MV-4-11 (cell line): Measurements from ENCODE around the gene NEK4.
A peak's percentile ranks its signal among the peaks of the same experiment; 100 is the strongest.
"Not testable (repeated sequence)": the region's sequence is repeated elsewhere in the genome, so short reads cannot be mapped to it uniquely, and the experiment has no call there.

Experiments used
- DNase-seq: peaks from one replicate; lab custom pipeline; 2025; lab: John Stamatoyannopoulos, UW

Gene NEK4

DNA sequence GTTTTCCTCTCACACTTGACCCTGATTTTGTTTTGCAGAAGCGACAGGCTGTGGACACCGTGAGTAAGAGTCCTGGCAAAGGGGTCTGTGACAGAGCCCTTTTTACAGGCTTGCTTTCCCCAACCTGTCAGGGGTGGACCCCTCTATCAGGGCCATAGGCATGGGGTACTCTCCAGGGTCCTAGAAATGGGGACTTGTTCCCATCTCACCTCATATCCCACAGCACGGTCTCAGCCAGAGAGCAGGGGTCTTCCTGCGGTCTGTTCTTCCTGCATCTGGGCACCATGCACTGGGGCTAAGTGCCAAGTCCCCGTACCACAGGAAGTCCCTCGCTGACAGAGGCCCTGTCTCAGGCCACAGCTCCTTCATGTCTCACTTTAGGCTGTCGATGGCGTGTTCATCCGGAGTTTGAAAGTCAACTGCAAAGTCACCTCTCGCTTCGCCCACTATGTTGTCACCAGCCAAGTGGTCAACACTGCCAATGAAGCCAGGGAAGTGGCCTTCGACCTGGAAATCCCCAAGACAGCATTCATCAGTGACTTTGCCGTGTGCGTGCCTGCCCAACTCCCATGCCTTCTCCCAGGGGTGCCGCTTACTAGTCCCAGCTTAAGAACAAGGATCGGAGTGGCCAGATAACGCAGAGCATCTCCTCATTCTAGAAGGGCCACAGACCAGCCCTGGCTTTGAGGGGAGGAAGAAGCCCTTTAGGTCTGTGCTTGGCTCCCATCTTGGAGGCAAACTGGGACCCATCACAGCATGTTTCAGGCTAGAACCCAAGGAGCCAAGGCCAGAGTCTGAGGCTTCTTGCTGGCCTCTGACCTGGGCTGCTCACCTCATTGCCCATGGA lies 7.4 kb upstream of the NEK4 start:
- no peak for DNase-seq

DNA sequence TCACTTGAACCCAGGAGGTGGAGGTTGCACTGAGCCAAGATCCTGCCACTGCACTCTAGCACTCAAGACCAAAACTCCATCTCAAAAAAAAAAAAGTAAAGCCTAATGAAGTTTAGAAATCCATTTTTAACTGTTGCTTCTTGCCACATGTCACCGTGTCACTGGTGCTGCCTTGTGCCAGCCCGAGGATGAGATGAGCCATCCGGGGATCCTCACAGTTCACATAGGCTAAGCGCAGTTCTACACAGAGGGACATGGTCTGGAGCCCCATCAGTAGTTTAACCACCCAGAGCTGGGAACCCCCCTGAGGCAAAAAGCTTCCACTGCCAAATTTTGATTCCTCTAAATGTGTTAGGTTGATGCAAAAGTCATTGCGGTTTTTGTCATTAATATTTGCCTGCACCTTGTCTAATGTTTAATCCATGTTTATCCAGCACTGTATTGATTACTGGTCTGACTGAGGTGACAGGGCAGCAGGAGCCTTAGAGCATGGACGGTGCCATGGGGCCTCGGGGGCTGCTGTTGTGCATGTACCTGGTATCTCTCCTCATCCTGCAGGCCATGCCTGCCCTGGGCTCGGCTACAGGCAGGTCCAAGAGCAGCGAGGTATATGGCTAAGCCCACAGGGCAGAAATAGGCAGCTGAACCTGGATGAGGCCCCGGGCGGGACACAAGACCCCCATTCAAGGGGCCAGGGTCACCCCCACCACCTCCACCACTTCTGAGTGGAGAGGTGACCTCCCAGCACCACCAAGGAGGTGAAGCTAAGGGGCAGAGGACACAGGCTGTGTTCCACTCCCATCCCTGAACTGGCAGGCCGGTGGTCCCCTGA lies 6.6 kb upstream of the NEK4 start, which contains the start of gene ITIH1:
TSS of gene ITIH1 (plus strand) at position 473 of the 832 bp plus-strand sequence. CDS start at position 490, 17 bp downstream.
- DNase-seq = no peak

DNA sequence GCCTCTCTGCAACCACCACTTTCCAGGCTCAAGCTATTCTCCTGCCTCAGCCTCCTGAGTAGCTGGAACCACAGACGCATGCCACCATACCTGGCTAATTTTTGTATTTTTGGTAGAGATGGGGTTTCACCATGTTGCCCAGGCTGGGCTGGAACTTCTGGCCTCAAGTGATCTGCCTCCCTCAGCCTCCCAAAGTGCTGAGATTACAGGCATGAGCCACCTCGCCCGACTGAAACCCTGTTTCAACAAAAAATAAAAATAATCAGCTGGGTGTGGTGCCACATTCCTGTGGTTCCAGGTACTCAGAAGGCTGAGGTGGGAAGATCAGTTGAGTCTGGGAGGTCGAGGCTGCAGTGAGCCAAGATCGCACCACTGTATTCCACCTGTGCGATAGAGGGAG lies 5.7 kb upstream of the NEK4 start:
- not testable (repeated sequence) for DNase-seq

DNA sequence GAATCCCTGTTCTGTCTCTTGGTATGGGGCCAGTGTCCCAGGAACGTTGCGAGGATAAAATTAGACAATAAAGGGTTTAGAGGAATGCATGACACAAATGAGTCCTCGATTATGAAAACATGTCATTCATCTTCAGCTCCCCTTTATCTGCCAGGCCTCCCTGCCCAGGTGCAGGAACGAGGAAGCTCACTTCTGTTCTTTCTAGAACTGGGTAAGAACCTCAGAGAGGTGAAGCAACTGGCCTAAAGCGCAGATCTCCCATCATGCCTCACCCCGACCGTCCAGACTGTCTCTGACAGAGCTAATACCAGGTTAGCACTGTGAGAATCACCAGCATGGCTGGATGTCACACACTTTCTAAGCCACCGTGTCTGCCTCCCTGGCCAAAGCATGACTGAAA lies 5.1 kb upstream of the NEK4 start:
- peak; percentile 15 for DNase-seq

DNA sequence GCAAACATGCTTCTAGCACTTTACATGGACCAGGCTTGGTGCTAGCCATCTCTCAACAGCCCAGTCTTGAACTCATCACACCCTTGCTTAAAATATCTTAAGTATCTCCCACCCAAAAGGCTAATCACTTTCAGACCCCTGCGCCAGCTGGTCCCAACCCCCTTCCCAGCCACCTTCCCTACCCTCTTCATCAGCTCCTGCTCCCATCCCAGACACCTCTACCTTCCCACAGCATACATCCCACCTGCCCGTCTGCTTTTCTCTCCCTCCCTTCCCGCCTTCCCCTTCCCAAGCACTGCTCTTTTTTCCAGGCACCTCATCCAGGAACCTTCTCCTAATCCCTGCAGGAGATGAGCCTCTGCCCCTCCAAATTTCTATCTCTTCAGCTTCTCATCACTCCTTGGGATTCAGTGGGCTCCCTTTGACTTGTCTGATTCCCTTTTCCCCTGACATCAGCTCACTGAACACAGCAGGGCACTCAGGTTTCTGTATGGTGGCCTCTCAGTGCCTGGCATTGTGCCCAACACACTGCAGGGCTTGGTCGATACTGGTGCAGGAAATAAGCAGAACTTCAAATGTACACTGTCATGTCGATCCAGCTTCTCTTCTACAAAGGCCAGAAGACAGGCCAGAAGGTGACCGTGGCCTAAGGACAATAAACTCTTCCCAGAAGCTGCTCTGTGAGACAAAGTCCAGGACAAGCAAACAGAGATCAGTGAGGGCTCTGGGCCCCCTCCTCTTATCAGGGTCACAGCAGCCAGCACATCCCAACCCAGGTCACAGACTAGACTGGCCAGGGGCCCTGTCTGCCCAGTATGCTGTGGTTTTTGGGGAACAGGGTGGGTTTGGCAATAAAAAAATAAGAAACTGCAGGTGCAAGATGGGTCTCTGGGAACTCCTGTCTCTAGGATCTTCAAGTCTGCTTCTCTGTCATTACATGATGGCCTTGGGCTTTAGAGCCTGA lies 4.4 kb upstream of the NEK4 start:
- DNase-seq = peak; percentile 8

DNA sequence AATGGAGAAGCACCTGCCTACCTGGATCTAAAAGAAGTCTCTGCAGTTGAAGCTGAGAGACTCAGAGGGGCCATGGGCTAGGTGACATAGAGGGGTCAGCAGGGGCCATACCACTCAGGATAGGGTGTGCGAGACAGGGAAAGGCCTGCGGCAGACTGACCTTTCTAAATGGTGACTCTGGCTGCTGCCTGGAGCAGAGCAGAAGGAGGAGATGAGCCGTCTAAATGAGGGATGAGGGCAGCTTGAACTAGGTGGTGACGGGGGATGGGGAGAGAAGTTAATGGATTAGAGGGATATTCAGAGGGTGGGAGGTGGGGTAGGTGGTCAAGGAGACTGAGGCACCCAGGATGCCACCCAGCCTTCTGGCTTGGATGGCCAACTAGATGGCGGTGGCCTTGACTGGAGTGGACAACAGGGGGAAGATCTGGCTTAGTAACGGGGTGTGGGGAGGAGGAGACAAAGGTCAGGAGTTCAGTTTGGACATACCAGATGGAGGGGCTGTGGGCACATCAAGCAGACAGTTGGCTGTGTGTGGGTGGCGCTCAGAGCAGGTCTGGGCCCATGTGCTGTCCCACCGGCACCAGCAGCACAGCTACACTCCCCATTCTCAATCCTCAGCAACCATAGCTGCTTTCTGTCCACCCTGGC lies 3.5 kb upstream of the NEK4 start:
- no peak for DNase-seq

DNA sequence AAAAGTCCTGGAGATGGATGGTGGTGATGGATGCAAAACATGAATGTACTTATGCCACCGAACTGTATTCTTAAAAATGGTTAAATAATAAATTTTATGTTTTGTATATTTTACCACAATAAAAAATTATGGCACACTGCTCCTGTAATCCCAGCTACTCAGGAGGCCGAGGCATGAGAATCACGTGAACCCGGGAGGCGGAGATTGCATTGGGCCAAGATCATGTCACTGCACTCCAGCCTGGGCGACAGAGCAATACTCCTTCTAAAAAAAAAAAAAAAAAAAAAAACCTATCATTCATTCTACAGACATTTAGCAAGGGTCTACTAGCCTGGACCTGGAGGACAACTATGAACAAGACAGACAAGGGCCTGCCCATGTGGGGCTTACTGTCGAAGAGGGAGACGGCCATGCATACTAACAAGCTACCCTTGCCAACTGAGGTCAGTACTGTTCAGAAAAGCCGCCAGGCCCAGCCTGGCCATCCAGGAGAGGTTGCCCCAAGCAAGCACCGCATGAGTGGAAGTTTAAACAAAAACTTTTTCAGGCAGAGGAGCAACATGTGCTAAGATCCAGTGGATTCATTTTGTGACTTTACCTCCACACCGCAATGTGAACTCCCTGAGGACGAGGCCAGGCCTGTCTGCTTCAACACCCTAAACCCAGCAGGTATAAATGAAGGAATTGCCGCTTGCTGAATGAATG lies 2.8 kb upstream of the NEK4 start:
- DNase-seq = no peak

DNA sequence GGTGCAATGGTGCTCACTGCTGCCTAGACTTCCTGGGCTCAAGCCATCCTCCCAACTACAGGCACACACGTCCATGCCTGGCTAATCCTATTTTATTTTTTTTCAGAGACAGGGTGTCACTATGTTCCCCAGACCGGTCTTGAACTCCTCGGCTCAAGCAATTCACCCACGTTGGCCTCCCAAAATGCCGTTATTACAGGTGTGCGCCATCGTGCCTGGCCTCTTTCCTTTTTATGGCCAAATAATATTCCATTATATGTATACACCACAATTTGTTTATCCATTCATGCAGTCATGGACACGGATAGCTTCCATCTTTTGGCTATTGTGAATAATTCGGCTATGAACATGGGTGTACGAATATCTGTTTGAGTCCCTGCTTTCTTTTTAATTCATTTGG lies 962 bp upstream of the NEK4 start:
- DNase-seq = no peak

DNA sequence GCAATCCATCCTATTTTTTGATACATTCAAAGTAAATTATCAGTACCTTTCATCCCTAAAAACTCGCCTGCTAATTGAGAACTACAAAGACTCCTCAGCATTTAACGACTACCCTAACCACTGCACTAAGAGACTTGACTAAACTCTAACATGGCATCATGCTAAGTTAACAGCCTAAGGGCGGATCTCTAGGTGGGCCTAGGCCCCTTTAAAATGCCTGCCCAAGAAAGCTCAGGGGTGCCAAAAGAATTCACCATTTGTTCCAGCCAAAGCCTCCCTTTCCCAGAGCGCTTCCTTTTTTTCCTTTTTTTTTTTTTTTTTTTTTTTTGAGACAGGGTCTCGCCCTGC lies 568 bp upstream of the NEK4 start:
- DNase-seq = no peak

DNA sequence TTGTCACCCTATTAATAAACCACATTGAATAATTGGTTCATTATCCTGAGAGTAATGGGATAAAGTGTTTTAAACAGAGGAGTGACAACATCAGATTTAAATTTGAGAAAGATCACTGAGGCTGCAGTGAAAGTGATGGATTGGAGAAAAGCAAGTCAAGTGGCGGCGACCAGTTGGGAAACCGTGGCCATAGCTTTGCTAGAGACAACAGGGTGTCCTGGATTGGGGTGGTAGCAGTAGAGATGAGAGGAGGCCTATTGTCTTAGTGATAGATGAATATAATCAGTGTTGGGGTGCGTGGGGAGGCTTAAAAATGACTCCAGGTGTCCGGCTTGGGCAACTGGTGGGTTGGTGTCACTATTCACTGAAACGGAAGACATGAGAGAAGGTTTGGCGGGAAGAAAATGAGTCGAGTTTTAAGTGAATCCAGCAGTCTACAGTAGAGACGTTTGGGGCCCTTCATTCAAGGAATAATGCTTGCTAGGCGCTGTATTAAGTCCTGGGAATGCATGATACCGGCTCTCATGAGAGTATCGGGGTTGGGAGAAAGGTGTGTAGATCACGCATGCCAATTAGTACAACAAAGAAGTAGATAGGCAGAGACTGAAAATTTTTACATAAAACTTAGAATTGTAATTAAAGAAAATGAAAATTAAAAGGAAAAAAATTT lies 819 bp downstream of the NEK4 start:
- DNase-seq = peak; percentile 9

DNA sequence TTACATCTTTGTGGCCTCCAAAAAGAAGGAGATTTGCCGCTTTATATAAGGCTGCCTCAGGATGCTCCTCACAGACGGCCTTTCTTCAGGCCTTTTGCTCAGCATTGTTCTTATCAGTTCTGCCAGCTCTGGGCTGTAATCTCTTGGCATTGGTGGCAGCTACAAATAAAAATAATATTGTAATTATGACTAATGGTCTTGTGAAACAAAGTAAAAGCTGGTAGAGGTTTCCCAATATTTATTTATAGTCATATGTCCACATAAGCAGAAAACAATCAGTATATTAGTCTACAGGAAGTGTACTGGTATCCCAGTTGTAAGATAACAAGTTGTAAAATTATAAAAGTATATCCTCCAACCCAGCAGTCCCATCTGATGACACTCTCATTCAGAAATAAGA lies 7.3 kb downstream of the NEK4 start:
- peak; percentile 33 for DNase-seq

DNA sequence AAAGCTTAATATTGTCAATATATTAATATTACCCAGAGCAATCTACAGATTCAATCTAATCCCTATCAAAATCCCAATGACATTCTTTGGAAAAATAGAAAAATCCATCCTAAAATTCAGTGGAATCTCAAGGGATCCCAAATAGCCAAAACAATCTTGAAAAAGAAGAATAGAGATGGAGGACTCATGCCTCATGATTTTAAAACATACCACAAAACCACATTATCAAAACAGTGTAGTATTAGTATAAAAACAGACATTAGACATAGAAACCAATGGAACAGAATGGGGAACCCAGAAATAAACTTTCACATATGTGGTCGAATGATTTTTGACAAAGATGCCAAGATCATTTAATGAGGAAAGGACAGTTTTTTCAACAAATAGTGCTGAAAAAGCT lies 14.6 kb downstream of the NEK4 start:
- DNase-seq = no peak

DNA sequence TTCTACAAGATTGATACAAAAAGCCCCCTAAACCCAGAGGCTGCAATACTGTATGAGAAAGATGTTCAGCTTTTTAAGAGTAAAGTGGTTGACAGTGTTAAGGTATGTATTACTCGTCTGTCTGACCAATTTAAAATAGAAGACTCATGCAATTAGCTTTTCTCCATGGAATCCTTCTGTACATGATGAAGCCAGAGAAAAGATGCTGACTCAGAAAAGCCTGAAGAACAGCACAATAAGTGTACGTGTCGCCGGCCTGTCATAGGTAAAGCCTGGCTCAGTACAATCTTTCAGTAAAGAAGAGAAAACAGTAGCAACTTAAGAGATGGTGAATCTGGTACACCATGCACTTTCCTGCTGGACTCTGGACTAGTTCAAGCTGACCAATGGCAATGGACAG lies 16.4 kb downstream of the NEK4 start:
- no peak for DNase-seq

DNA sequence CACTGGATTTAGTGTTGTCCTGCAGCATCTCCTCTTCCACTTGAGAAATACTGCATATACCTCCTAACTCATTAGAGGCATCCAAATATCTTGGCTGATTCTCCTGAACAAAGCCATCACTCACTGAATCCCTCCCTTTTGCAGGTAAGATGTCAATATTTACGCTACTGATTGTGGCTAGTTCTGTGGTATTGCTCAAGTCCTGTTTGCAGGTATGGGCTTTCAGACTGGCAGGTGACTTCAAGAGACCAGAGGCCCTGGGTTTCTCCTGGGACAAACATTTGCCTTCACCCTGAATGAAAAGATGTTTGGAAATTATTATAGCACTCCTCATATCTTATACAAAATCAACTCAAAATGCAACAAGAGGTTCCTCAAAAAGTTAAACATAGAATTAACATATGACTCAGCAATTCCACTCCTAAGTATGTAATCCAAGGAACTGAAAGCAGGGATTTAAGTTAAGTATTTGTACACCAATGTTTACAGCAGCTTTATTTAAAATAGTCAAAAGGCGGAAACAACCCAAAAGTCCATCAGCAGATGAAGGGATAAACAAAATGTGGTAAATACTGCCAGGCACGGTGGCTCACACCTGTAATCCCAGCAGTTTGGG lies 18.6 kb downstream of the NEK4 start:
- peak; percentile 86 for DNase-seq

DNA sequence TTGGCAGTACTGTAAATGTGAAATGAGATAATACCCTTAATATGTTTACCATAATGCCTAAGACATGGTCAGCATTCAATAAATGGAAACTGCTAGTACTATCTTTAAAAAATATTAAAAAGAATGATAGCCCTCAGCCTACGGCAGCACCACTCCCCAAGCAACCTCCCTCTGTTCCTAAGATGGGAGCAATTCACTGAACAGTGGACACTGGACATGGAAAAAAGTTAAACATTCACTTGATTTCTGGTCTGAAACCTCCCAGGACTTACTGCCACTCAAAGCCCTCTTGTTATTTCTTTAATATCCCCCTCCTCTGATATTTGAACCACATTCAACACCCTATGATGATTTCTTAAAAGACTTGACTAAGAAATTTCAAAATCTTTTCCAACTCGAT lies 27.0 kb downstream of the NEK4 start:
- no peak for DNase-seq

DNA sequence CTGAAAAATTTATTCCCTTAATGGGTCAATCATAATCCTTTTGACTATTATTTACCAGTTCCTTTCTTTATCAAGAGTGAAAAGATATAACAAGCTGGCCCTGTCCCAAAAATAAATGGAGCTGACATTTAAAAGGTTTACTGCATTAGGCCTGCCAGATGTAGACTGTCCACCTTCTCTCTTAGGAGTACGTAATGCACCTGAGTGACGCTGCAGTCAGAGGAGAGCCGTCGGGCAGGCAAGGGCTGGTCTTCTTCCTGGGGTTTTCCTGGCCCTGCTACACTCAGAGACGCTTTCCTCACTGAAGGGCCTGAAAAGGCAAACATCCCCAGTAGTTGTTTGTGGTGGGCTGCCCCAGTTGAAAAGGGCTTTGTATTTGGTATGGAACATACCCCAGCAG lies 27.6 kb downstream of the NEK4 start:
- no peak for DNase-seq

DNA sequence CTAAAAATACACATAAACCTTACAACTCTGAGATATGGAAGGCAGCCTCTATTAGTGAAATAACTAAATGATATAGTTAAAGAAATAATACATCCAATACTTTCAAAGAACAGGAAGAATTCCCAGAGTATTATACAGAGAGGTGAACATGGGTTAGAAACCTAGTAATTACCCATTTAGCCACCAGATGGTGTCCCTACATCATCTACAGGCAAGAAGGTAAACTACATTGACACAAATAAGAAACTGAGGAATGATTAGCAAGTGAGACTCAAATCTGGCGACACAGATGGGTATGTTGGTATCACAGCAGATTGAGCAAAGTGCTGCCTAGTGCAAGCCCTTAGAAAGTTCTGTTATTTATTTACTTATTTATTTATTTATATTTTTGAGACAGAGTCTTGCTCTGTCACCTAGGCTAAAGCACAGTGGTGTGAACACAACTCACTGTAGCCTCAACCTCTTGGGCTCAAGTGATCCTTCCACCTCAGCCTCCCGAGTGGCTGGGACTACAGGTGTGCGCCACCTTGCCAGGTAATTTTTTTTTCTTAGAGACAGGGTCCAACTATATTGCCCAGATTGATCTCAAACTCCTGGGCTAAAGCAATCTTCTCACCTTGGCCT lies 28.2 kb downstream of the NEK4 start:
- DNase-seq = peak; percentile 20

DNA sequence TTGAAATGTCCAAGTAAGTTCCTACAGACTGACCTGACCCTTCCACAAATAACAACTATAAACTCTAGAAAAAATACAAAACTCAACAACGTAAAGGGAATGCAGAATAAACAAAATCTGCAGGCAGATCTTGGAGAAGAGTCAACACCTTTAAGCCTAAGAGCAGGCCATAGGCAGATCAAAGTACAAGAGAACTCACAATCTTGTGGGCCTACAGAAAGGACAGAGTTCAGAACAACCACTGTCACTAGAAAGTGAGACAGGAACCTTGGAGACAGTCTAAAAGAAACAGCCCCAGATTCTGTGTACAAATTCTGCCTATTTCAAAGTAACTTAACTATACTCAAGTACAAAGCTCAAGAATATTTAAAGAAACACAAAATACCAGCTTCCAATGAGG lies 31.0 kb downstream of the NEK4 start:
- DNase-seq = no peak

DNA sequence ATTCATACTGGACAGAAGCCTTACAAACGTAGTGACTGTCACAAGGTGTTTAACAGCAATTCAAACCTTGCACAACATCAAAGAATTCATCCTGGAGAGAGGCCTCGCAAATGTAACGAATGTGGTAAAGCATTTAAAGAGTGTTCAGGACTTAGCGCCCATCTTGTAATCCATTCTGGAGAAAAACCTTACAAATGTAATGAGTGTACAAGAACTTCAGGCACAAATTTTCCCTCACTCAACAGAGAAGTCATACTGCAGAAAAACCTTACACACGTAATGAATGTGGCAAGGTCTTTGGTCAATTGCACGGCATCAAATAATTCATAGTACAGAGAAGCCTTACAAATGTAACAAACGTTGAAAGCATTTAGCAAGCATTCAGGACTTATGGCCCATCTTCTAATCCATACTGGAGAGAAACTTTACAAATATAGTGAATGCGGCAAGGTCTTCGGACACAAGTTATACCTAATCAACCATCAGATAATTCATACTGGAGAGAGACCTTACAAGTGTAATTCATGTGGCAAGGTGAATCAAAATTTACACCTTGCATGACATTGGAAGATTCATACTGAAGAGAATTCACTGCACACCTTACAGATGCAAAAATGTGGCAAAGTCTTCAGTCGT lies 37.4 kb downstream of the NEK4 start:
- DNase-seq = peak; percentile 34
